NK-92 treated with Interleukin-12 subunit alpha and Interleukin-12 subunit beta, amount 100 ng/mL, for 24 hours (cell line): Measurements from ENCODE around the gene DNAH1.

ENCODE experiments used
- DNase-seq: peaks from one replicate; lab custom pipeline; 2025; lab: John Stamatoyannopoulos, UW

DNAH1 gene

GRCh38 chr3:52391096-52391495 is 75.0 kb downstream of the DNAH1 start:
- no peak for DNase-seq

- no peak for DNase-seq
Observed at GRCh38 chr3:52392216-52392930, 76.3 kb downstream of the DNAH1 start.

GRCh38 chr3:52393131-52393807 is 77.2 kb downstream of the DNAH1 start:
- no peak for DNase-seq

GRCh38 chr3:52393959-52394670 is 78.0 kb downstream of the DNAH1 start:
- no peak for DNase-seq

- no peak for DNase-seq
Observed at GRCh38 chr3:52394751-52395502, 78.8 kb downstream of the DNAH1 start.

- DNase-seq, result no peak
Observed at GRCh38 chr3:52395503-52395865, 79.4 kb downstream of the DNAH1 start.

- DNase-seq, result no peak
Observed at GRCh38 chr3:52396011-52396906, 80.1 kb downstream of the DNAH1 start.

- DNase-seq, result no peak
Observed at GRCh38 chr3:52396907-52397591, 80.9 kb downstream of the DNAH1 start.

- DNase-seq, result no peak
Observed at GRCh38 chr3:52397676-52398399, 81.7 kb downstream of the DNAH1 start.

GRCh38 chr3:52398670-52399081 is 82.6 kb downstream of the DNAH1 start:
- no peak for DNase-seq

- no peak for DNase-seq
Observed at GRCh38 chr3:52399131-52399530, 83.0 kb downstream of the DNAH1 start.

GRCh38 chr3:52399593-52399992 is 83.5 kb downstream of the DNAH1 start:
- DNase-seq, result no peak

GRCh38 chr3:52400275-52400793 is 84.2 kb downstream of the DNAH1 start:
- no peak for DNase-seq

GRCh38 chr3:52401021-52401420 is 84.9 kb downstream of the DNAH1 start:
- no peak for DNase-seq

- no peak for DNase-seq
Observed at GRCh38 chr3:52401551-52401950, 85.4 kb downstream of the DNAH1 start.

- no peak for DNase-seq
Observed at GRCh38 chr3:52402101-52402521, 86.0 kb downstream of the DNAH1 start.

GRCh38 chr3:52402706-52403270 is 86.7 kb downstream of the DNAH1 start:
- no peak for DNase-seq

- no peak for DNase-seq
Observed at GRCh38 chr3:52403271-52403841, 87.2 kb downstream of the DNAH1 start.

GRCh38 chr3:52403955-52404354 is 87.8 kb downstream of the DNAH1 start:
- DNase-seq, result no peak
